HepG2 (cell line): ENCODE results near the gene IGLON5. TPM values are rescaled to one million over a fixed set of nuclear protein-coding genes. Genes with fewer than 3 reads are reported as not detected.

Experiments used
- CREM ChIP-seq, 2 experiments: sonication (generic) in 1 of 2; formaldehyde crosslinking in 1 of 2; IDR thresholded peaks; 2 replicates each; pipeline versions ENCODE4 v1.4.0 to v1.6.1; 2016 to 2020; ENCODE audit warnings: antibody characterized with exemption in 1 of 2, mild to moderate bottlenecking in 1 of 2, missing genetic modification reagents in 1 of 2
- ELF3 ChIP-seq: IDR thresholded peaks from 2 replicates; pipeline ENCODE4 v1.6.1; 2016; ENCODE audit warnings: missing genetic modification reagents, missing compliant biosample characterization
- ELF4 ChIP-seq: sonication (generic); formaldehyde crosslinking; IDR thresholded peaks from 2 replicates; pipeline ENCODE4 v1.5.0; 2020; ENCODE audit warnings: missing genetic modification reagents, mild to moderate bottlenecking, moderate library complexity, borderline replicate concordance
- FLYWCH1 ChIP-seq: sonication (generic); formaldehyde crosslinking; IDR thresholded peaks from 2 replicates; pipeline ENCODE4 v1.8.1; 2023; ENCODE audit warnings: mild to moderate bottlenecking, missing genetic modification reagents
- HDAC1 ChIP-seq: sonication (generic); formaldehyde crosslinking; IDR thresholded peaks from 2 replicates; pipeline ENCODE4 v1.5.1; 2020; ENCODE audit warnings: mild to moderate bottlenecking, missing genetic modification reagents
- HNF4G ChIP-seq, 2 experiments: sonication (generic) in 1 of 2; formaldehyde crosslinking in 1 of 2; IDR thresholded peaks; 2 replicates each; pipeline versions ENCODE4 v1.4.0 to v1.6.1; 2011 to 2020; ENCODE audit warnings: borderline replicate concordance in 2 of 2, low read depth in 2 of 2, mild to moderate bottlenecking in 2 of 2, low read length in 1 of 2, missing genetic modification reagents in 1 of 2, moderate library complexity in 1 of 2
- HOXA3 ChIP-seq: sonication (generic); formaldehyde crosslinking; IDR thresholded peaks from 2 replicates; pipeline ENCODE4 v1.5.0; 2020; ENCODE audit warnings: missing genetic modification reagents
- MED13 ChIP-seq: sonication (generic); formaldehyde crosslinking; IDR thresholded peaks from 2 replicates; pipeline ENCODE4 v1.5.0; 2020; ENCODE audit warnings: missing genetic modification reagents
- MEIS1 ChIP-seq: sonication (generic); formaldehyde crosslinking; IDR thresholded peaks from 2 replicates; pipeline ENCODE4 v1.9.0; 2021; ENCODE audit warnings: mild to moderate bottlenecking, missing genetic modification reagents, moderate library complexity, borderline replicate concordance
- MXI1 ChIP-seq: IDR thresholded peaks from 3 replicates; pipeline ENCODE4 v1.6.1; 2012; ENCODE audit warnings: low read depth, low read length, inconsistent platforms, borderline replicate concordance
- MYC ChIP-seq: sonication (generic); formaldehyde crosslinking; IDR thresholded peaks from 2 replicates; pipeline ENCODE4 v1.9.0; 2021; ENCODE audit warnings: missing genetic modification reagents, borderline replicate concordance
- PATZ1 ChIP-seq: sonication (generic); formaldehyde crosslinking; IDR thresholded peaks from 2 replicates; pipeline ENCODE4 v1.4.0; 2020; ENCODE audit warnings: missing genetic modification reagents
- RELA ChIP-seq: sonication (generic); formaldehyde crosslinking; IDR thresholded peaks from 2 replicates; pipeline ENCODE4 v1.4.0; 2020; ENCODE audit warnings: missing genetic modification reagents
- ZBTB3 ChIP-seq: sonication (generic); formaldehyde crosslinking; IDR thresholded peaks from 2 replicates; pipeline ENCODE4 v1.4.0; 2020; ENCODE audit warnings: low read depth, mild to moderate bottlenecking, moderate library complexity, missing genetic modification reagents, borderline replicate concordance
- ZBTB7A ChIP-seq: sonication (generic); formaldehyde crosslinking; IDR thresholded peaks from 2 replicates; pipeline ENCODE4 v1.8.0; 2022; ENCODE audit warnings: mild to moderate bottlenecking, missing genetic modification reagents
- ZIK1 ChIP-seq: sonication (generic); formaldehyde crosslinking; IDR thresholded peaks from 2 replicates; pipeline ENCODE4 v1.5.0; 2020; ENCODE audit warnings: mild to moderate bottlenecking, low read depth, missing genetic modification reagents, borderline replicate concordance
- ZNF446 ChIP-seq: sonication (generic); formaldehyde crosslinking; IDR thresholded peaks from 2 replicates; pipeline ENCODE4 v1.5.0; 2020; ENCODE audit warnings: mild to moderate bottlenecking, missing genetic modification reagents
- ZNF749 ChIP-seq: sonication (generic); formaldehyde crosslinking; IDR thresholded peaks from 2 replicates; pipeline ENCODE4 v1.8.0; 2022; ENCODE audit warnings: mild to moderate bottlenecking, missing genetic modification reagents, moderate library complexity, borderline replicate concordance
- ZNF75D ChIP-seq: sonication (generic); formaldehyde crosslinking; IDR thresholded peaks from 2 replicates; pipeline ENCODE4 v1.8.1; 2023; ENCODE audit warnings: missing genetic modification reagents, mild to moderate bottlenecking, borderline replicate concordance
- polyA plus RNA-seq, 8 experiments: library from polyadenylated mRNA; depleted of rRNA in 3 of 8; stranded (reverse) in 7 of 8; unstranded in 1 of 8; fragments of >200 nt; fragmentation: Illumina TruSeq in 4 of 8; extraction: Trizol in 4 of 8; gene quantifications; 2 replicates each; pipeline versions ENCODE4 v1.2.1 to v1.2.3, GENCODE V29; 2011 to 2016; ENCODE audit warnings: low read depth in 4 of 8, missing spikeins in 1 of 8, mixed read lengths in 1 of 8; ENCODE audit not compliant: insufficient read depth in 1 of 8
- total RNA-seq, 5 experiments: library from RNA; depleted of rRNA; stranded (reverse); fragments of >200 nt; fragmentation: Illumina TruSeq; extraction: Trizol; gene quantifications; 2 replicates each; pipeline ENCODE4 v1.2.3, GENCODE V29; 2016; ENCODE audit warnings: low read depth in 1 of 5
- TF ChIP-seq, protein P1 (sequence below): sonication (generic); formaldehyde crosslinking; IDR thresholded peaks from 2 replicates; pipeline ENCODE4 v1.4.0; 2020; ENCODE audit warnings: low read depth, mild to moderate bottlenecking, missing genetic modification reagents
- TF ChIP-seq, protein P2 (sequence below), 2 experiments: sonication (generic) in 1 of 2; formaldehyde crosslinking in 1 of 2; IDR thresholded peaks; 2 replicates each; pipeline versions ENCODE4 v1.4.0 to v1.6.1; 2018 to 2020; ENCODE audit warnings: missing genetic modification reagents in 2 of 2, borderline replicate concordance in 1 of 2, low read depth in 1 of 2, mild to moderate bottlenecking in 1 of 2, missing biosample characterization in 1 of 2
- TF ChIP-seq, protein P3 (sequence below): IDR thresholded peaks from 2 replicates; pipeline ENCODE4 v1.6.1; 2012; ENCODE audit warnings: low read depth, low read length, improper control_type of control experiment

Gene IGLON5
- total and polyA plus RNA-seq, 2 of the 13 experiments (the other 11 are each of a cell fraction or from before 2014, with no cell fraction given) = 0.04 to 5.7 TPM

DNA sequence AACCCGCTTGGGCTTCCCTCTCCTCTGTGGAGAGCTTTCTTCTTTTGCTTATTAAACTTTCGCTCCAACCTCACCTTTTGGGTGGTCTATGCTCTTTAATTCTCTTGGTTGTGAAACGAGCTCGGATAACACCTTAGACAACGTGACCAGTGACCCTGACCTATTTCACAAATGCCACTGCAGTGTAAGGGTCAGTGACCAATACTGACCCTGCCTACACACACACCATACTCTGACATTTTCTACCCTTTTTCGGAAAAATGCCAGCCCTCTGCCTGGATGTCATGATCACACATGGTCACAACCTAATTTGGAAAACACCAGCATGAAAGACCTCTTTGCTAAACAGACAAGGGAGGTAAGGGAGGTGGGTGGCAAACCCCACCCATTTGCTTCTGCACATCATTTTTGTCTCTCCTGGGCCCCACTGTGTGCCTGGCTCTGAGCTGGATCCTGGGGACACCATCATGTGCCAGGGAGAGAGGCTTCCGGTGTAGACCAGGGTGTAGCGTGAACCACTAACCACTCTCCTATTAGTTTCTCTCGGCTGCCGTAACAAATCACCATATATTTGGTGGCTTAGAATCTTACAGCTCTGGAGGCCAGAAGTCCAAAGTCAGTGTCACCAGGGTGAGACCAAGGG, 44.8 kb downstream of the IGLON5 start (continued):
- TF ChIP-seq MXI1 = no peak
- peak; percentile 83 for TF ChIP-seq CREM (IDR thresholded peaks at IDR 0.05)
- TF ChIP-seq CREM (CRISPR knock-in tag; IDR thresholded peaks at IDR 0.05) = no peak
- TF ChIP-seq, protein P1, sequence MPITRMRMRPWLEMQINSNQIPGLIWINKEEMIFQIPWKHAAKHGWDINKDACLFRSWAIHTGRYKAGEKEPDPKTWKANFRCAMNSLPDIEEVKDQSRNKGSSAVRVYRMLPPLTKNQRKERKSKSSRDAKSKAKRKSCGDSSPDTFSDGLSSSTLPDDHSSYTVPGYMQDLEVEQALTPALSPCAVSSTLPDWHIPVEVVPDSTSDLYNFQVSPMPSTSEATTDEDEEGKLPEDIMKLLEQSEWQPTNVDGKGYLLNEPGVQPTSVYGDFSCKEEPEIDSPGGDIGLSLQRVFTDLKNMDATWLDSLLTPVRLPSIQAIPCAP (CRISPR knock-in tag) = no peak
- TF ChIP-seq ZBTB7A (CRISPR knock-in tag) = peak; percentile 60; the same call in 1 of the 2 replicates
- TF ChIP-seq, protein P2, sequence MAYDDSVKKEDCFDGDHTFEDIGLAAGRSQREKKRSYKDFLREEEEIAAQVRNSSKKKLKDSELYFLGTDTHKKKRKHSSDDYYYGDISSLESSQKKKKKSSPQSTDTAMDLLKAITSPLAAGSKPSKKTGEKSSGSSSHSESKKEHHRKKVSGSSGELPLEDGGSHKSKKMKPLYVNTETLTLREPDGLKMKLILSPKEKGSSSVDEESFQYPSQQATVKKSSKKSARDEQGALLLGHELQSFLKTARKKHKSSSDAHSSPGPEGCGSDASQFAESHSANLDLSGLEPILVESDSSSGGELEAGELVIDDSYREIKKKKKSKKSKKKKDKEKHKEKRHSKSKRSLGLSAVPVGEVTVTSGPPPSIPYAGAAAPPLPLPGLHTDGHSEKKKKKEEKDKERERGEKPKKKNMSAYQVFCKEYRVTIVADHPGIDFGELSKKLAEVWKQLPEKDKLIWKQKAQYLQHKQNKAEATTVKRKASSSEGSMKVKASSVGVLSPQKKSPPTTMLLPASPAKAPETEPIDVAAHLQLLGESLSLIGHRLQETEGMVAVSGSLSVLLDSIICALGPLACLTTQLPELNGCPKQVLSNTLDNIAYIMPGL (CRISPR knock-in tag; IDR thresholded peaks at IDR 0.05; ENCODE audit: borderline replicate concordance in 1 of 2, low read depth in 1 of 2) = 0 out of 4 replicates have a peak, but pooled peaks of 1 of the 2 experiments have one; percentile 33
- TF ChIP-seq ZIK1 (CRISPR knock-in tag) = no peak
- no peak for TF ChIP-seq ELF4 (CRISPR knock-in tag)
- no peak; the same call in 1 of the 2 replicates for TF ChIP-seq MYC (CRISPR knock-in tag)
- peak; percentile 82; the same call in 1 of the 2 replicates for TF ChIP-seq MEIS1 (CRISPR knock-in tag)
- TF ChIP-seq MED13 (CRISPR knock-in tag) = no peak; the same call in 1 of the 2 replicates
- TF ChIP-seq PATZ1 (CRISPR knock-in tag) = peak; percentile 62; the same call in 1 of the 2 replicates
- TF ChIP-seq, protein P3, sequence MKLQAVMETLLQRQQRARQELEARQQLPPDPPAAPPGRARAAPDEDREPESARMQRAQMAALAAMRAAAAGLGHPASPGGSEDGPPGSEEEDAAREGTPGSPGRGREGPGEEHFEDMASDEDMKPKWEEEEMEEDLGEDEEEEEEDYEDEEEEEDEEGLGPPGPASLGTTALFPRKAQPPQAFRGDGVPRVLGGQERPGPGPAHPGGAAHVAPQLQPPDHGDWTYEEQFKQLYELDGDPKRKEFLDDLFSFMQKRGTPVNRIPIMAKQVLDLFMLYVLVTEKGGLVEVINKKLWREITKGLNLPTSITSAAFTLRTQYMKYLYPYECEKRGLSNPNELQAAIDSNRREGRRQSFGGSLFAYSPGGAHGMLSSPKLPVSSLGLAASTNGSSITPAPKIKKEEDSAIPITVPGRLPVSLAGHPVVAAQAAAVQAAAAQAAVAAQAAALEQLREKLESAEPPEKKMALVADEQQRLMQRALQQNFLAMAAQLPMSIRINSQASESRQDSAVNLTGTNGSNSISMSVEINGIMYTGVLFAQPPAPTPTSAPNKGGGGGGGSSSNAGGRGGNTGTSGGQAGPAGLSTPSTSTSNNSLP = no peak
- peak; percentile 67; the same call in 1 of the 2 replicates for TF ChIP-seq ELF3 (CRISPR knock-in tag)
- TF ChIP-seq FLYWCH1 (CRISPR knock-in tag) = no peak
- no peak for TF ChIP-seq ZNF446 (CRISPR knock-in tag)
- TF ChIP-seq ZNF749 (CRISPR knock-in tag) = no peak
- TF ChIP-seq HNF4G (IDR thresholded peaks at IDR 0.05; ENCODE audit: borderline replicate concordance, low read depth, low read length) = peak; percentile 88
- peak; percentile 81; the same call in 1 of the 2 replicates for TF ChIP-seq HNF4G (CRISPR knock-in tag; IDR thresholded peaks at IDR 0.05; ENCODE audit: borderline replicate concordance, low read depth)
- TF ChIP-seq HOXA3 (CRISPR knock-in tag) = peak; percentile 81
- no peak for TF ChIP-seq ZNF75D (CRISPR knock-in tag)
- TF ChIP-seq ZBTB3 (CRISPR knock-in tag) = peak; percentile 78; the same call in 1 of the 2 replicates
- peak; percentile 79 for TF ChIP-seq HDAC1 (CRISPR knock-in tag)
- TF ChIP-seq RELA = no peak
